HepG2 (cell line): ENCODE data around the gene ASAP2. TPM values are rescaled to one million over a fixed set of nuclear protein-coding genes. Genes with fewer than 3 reads are reported as not detected.

ENCODE experiments used
- BCL6 ChIP-seq: IDR thresholded peaks from 2 replicates; pipeline ENCODE4 v1.6.1; 2016; ENCODE audit warnings: missing genetic modification reagents, missing compliant biosample characterization
- EP300 ChIP-seq, 3 experiments: sonication (generic) in 1 of 3; formaldehyde crosslinking in 1 of 3; IDR thresholded peaks; 2 replicates each; pipeline versions ENCODE4 v1.5.1 to v1.6.1; 2011 to 2020; ENCODE audit warnings: low read depth in 2 of 3, low read length in 2 of 3, borderline replicate concordance in 1 of 3, improper control_type of control experiment in 1 of 3, mild to moderate bottlenecking in 1 of 3, missing genetic modification reagents in 1 of 3, moderate library complexity in 1 of 3
- ETV6 ChIP-seq: sonication (generic); formaldehyde crosslinking; conservative IDR thresholded peaks from 2 replicates; pipeline ENCODE4 v1.4.0; 2020; ENCODE audit warnings: missing genetic modification reagents
- FOXK1 ChIP-seq: sonication (generic); formaldehyde crosslinking; IDR thresholded peaks from 2 replicates; pipeline ENCODE4 v1.4.0; 2020; ENCODE audit warnings: low read depth, missing genetic modification reagents, borderline replicate concordance
- HMGA1 ChIP-seq: sonication (generic); formaldehyde crosslinking; conservative IDR thresholded peaks from 2 replicates; pipeline ENCODE4 v1.4.0; 2020; ENCODE audit warnings: missing genetic modification reagents
- KLF16 ChIP-seq, 2 experiments: sonication (generic) in 1 of 2; formaldehyde crosslinking in 1 of 2; IDR thresholded peaks; 2 replicates each; pipeline versions ENCODE4 v1.6.1 to v1.8.0; 2016 to 2023; ENCODE audit warnings: missing genetic modification reagents in 2 of 2, missing compliant biosample characterization in 1 of 2
- MATR3 ChIP-seq: sonication (generic); formaldehyde crosslinking; IDR thresholded peaks from 2 replicates; pipeline ENCODE4 v1.4.0; 2020; ENCODE audit warnings: missing genetic modification reagents
- MTERF4 ChIP-seq: sonication (generic); formaldehyde crosslinking; IDR thresholded peaks from 2 replicates; pipeline ENCODE4 v1.8.0; 2023; ENCODE audit warnings: mild to moderate bottlenecking, missing genetic modification reagents
- PRMT3 ChIP-seq: sonication (generic); formaldehyde crosslinking; IDR thresholded peaks from 2 replicates; pipeline ENCODE4 v1.8.1; 2022; ENCODE audit warnings: low read depth, mild to moderate bottlenecking, moderate library complexity, missing genetic modification reagents, borderline replicate concordance
- SOX13 ChIP-seq, 3 experiments: fragments of 450-650 bp in 1 of 3; sonication (generic) in 1 of 3; formaldehyde crosslinking in 1 of 3; IDR thresholded peaks in 2 of 3; conservative IDR thresholded peaks in 1 of 3; 2 replicates each; pipeline versions ENCODE4 v1.5.0 to v1.6.1; 2016 to 2020; ENCODE audit warnings: antibody characterized with exemption in 1 of 3, mild to moderate bottlenecking in 1 of 3, missing compliant biosample characterization in 1 of 3, missing genetic modification reagents in 1 of 3, moderate library complexity in 1 of 3
- TEF ChIP-seq: sonication (generic); formaldehyde crosslinking; IDR thresholded peaks from 2 replicates; pipeline ENCODE4 v1.5.0; 2020; ENCODE audit warnings: missing genetic modification reagents
- U2AF1 ChIP-seq: fragments of 200-400 bp; formaldehyde crosslinking; optimal IDR thresholded peaks from 2 replicates; pipeline ENCODE3; 2017; ENCODE audit warnings: mild to moderate bottlenecking, low read depth, low read length
- ZC3H13 ChIP-seq: sonication (generic); formaldehyde crosslinking; IDR thresholded peaks from 2 replicates; pipeline ENCODE4 v1.8.1; 2023; ENCODE audit warnings: mild to moderate bottlenecking, missing genetic modification reagents, moderate library complexity
- ZFP62 ChIP-seq: sonication (generic); formaldehyde crosslinking; IDR thresholded peaks from 2 replicates; pipeline ENCODE4 v1.4.0; 2020; ENCODE audit warnings: missing genetic modification reagents
- ZNF414 ChIP-seq: sonication (generic); formaldehyde crosslinking; IDR thresholded peaks from 2 replicates; pipeline ENCODE4 v1.5.0; 2020; ENCODE audit warnings: missing genetic modification reagents
- ZNF432 ChIP-seq: sonication (generic); formaldehyde crosslinking; IDR thresholded peaks from 2 replicates; pipeline ENCODE4 v1.5.0; 2020; ENCODE audit warnings: missing genetic modification reagents, mild to moderate bottlenecking, borderline replicate concordance
- ZNF484 ChIP-seq: sonication (generic); formaldehyde crosslinking; IDR thresholded peaks from 2 replicates; pipeline ENCODE4 v1.5.1; 2020; ENCODE audit warnings: mild to moderate bottlenecking, low read depth, missing genetic modification reagents, borderline replicate concordance
- ZNF598 ChIP-seq: sonication (generic); formaldehyde crosslinking; IDR thresholded peaks from 2 replicates; pipeline ENCODE4 v1.5.1; 2020; ENCODE audit warnings: mild to moderate bottlenecking, missing genetic modification reagents, borderline replicate concordance
- ZNF619 ChIP-seq: sonication (generic); formaldehyde crosslinking; IDR thresholded peaks from 2 replicates; pipeline ENCODE4 v1.4.0; 2020; ENCODE audit warnings: mild to moderate bottlenecking, missing genetic modification reagents
- ZNF75D ChIP-seq: sonication (generic); formaldehyde crosslinking; IDR thresholded peaks from 2 replicates; pipeline ENCODE4 v1.8.1; 2023; ENCODE audit warnings: missing genetic modification reagents, mild to moderate bottlenecking, borderline replicate concordance
- polyA plus RNA-seq, 8 experiments: library from polyadenylated mRNA; depleted of rRNA in 3 of 8; stranded (reverse) in 7 of 8; unstranded in 1 of 8; fragments of >200 nt; fragmentation: Illumina TruSeq in 4 of 8; extraction: Trizol in 4 of 8; gene quantifications; 2 replicates each; pipeline versions ENCODE4 v1.2.1 to v1.2.3, GENCODE V29; 2011 to 2016; ENCODE audit warnings: low read depth in 4 of 8, missing spikeins in 1 of 8, mixed read lengths in 1 of 8; ENCODE audit not compliant: insufficient read depth in 1 of 8
- total RNA-seq, 5 experiments: library from RNA; depleted of rRNA; stranded (reverse); fragments of >200 nt; fragmentation: Illumina TruSeq; extraction: Trizol; gene quantifications; 2 replicates each; pipeline ENCODE4 v1.2.3, GENCODE V29; 2016; ENCODE audit warnings: low read depth in 1 of 5
- TF ChIP-seq, protein P1 (sequence below): sonication (generic); formaldehyde crosslinking; IDR thresholded peaks from 2 replicates; pipeline ENCODE4 v1.5.1; 2020; ENCODE audit warnings: mild to moderate bottlenecking, missing genetic modification reagents
- TF ChIP-seq, protein P2 (sequence below): sonication (generic); formaldehyde crosslinking; IDR thresholded peaks from 2 replicates; pipeline ENCODE4 v1.8.1; 2023; ENCODE audit warnings: mild to moderate bottlenecking, moderate library complexity, missing genetic modification reagents

The ASAP2 gene
- total and polyA plus RNA-seq, 2 of the 13 experiments (the other 11 are each of a cell fraction or from before 2014, with no cell fraction given), result 7.3 to 22.3 TPM

DNA sequence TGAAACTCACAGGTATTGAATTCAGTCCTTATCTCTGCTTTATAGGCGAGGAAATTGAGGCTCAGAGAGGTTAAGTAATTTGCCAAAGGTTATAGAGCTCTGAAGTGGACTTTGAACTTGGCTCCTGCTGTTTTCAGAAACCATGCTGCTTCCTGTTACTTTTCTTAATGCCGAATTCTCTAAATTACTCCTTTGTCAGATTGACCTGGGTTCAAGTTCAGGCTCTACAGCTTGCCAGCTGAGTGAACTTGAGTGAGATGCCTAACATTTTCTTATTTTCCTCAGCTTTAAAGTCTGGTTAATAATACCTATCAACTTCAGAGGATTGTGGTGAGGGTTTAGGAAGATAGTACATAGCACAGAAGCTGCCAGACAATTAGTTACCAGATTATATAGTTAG is 3.4 kb downstream of the ASAP2 start (continued):
- TF ChIP-seq U2AF1 (no peak), MATR3 (CRISPR knock-in tag) (no peak), ZNF75D (CRISPR knock-in tag) (no peak), ZNF598 (CRISPR knock-in tag) (no peak), ZNF484 (no peak), SOX13 (IDR thresholded peaks at IDR 0.05) (no peak), SOX13 (CRISPR knock-in tag; conservative IDR thresholded peaks at IDR 0.05 in 1 of 2, IDR thresholded peaks at IDR 0.05 in 1 of 2) (peak in 1 of 2 experiments; percentile 65; a peak in 2 of 4 replicates), ZFP62 (CRISPR knock-in tag) (no peak), TEF (CRISPR knock-in tag) (no peak), PRMT3 (no peak), FOXK1 (CRISPR knock-in tag) (peak; percentile 40; the same call in 1 of the 2 replicates), BCL6 (peak; percentile 84), ZNF432 (CRISPR knock-in tag) (no peak), ZC3H13 (no peak), EP300 (IDR thresholded peaks at IDR 0.05; ENCODE audit: low read depth in 2 of 2, low read length in 2 of 2) (peak in 1 of 2 experiments; percentile 38; a peak in 1 of 4 replicates), EP300 (CRISPR knock-in tag; IDR thresholded peaks at IDR 0.05; ENCODE audit: borderline replicate concordance) (peak; percentile 38; the same call in 1 of the 2 replicates), HMGA1 (CRISPR knock-in tag) (no peak), ZNF619 (CRISPR knock-in tag) (no peak), KLF16 (CRISPR knock-in tag; IDR thresholded peaks at IDR 0.05) (0 out of 4 replicates have a peak, but pooled peaks of 1 of the 2 experiments have one; percentile 49), ETV6 (CRISPR knock-in tag) (no peak), ZNF414 (CRISPR knock-in tag) (no peak), MTERF4 (no peak)
- TF ChIP-seq, protein P1, sequence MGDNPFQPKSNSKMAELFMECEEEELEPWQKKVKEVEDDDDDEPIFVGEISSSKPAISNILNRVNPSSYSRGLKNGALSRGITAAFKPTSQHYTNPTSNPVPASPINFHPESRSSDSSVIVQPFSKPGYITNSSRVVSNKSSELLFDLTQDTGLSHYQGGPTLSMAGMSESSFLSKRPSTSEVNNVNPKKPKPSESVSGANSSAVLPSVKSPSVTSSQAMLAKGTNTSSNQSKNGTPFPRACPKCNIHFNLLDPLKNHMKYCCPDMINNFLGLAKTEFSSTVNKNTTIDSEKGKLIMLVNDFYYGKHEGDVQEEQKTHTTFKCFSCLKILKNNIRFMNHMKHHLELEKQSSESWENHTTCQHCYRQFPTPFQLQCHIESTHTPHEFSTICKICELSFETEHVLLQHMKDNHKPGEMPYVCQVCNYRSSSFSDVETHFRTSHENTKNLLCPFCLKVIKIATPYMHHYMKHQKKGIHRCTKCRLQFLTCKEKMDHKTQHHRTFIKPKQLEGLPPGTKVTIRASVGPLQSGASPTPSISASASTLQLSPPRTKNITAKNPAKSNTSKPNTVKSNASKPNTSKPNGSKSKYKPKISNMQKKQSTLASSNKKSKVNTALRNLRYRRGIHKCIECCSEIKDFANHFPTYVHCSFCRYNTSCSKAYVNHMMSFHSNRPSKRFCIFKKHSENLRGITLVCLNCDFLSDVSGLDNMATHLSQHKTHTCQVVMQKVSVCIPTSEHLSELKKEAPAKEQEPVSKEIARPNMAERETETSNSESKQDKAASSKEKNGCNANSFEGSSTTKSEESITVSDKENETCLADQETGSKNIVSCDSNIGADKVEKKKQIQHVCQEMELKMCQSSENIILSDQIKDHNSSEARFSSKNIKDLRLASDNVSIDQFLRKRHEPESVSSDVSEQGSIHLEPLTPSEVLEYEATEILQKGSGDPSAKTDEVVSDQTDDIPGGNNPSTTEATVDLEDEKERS (CRISPR knock-in tag), result no peak
- TF ChIP-seq, protein P2, sequence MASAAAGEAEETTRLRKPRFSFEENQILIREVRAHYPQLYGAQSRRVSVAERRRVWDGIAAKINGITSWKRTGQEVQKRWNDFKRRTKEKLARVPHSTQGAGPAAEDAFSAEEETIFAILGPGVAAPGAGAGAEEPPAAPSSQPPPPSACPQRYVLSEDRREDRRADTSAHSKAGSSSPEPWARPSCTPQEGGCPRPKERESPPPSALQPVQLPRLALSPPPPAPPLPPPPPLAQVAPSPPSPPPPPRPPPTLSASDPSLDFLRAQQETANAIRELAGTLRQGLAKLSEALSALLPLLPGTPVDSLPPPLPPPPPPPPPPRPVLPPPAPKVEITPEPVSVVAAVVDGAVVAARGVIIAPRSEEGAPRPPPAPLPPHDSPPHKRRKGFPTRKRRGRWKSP (CRISPR knock-in tag), result peak; percentile 36; the same call in 1 of the 2 replicates
